GM21528 (cell line): Measurements from ENCODE around the gene UBE2Z.

Source experiments
- ATAC-seq: cut with Tn5 transposase; IDR thresholded peaks from one replicate; pipeline ENCODE4 v1.9.1; 2021; ENCODE audit warnings: mild to moderate bottlenecking, moderate library complexity; ENCODE audit not compliant: unreplicated experiment, low FRiP score

The UBE2Z gene

GRCh38 chr17:48952904-48953303 lies 44.7 kb downstream of the UBE2Z start:
- ATAC-seq: no peak

- no peak for ATAC-seq
Observed at GRCh38 chr17:48954300-48954755, 46.1 kb downstream of the UBE2Z start.

GRCh38 chr17:48960834-48961515 lies 52.8 kb downstream of the UBE2Z start:
- ATAC-seq: no peak

- ATAC-seq: no peak
Observed at GRCh38 chr17:48961516-48962233, 53.5 kb downstream of the UBE2Z start.

- ATAC-seq: no peak
Observed at GRCh38 chr17:48970224-48970623, 62.0 kb downstream of the UBE2Z start.

- no peak for ATAC-seq
Observed at GRCh38 chr17:48970865-48971687, 62.9 kb downstream of the UBE2Z start.

- no peak for ATAC-seq
Observed at GRCh38 chr17:48972749-48973097, 64.5 kb downstream of the UBE2Z start.

- no peak for ATAC-seq
Observed at GRCh38 chr17:48973806-48974205, 65.6 kb downstream of the UBE2Z start.
